ENCODE measurements around the gene ROS1. TPM values are rescaled to one million over a fixed set of nuclear protein-coding genes. Genes with fewer than 3 reads are reported as not detected.

The ROS1 gene
- total and polyA plus RNA-seq, 10 of the 15 experiments (the other 5 are each of a cell fraction or from before 2014, with no cell fraction given) = under 0.01 to 0.07 (median 0.03) TPM; not detected in 5

- TF ChIP-seq ZNF687 (IDR thresholded peaks at IDR 0.05) (no peak), SP1 (IDR thresholded peaks at IDR 0.05; ENCODE audit: low read depth, low read length) (no peak), MXI1 (IDR thresholded peaks at IDR 0.05; ENCODE audit: low read depth, low read length) (no peak), JUND (IDR thresholded peaks at IDR 0.05; ENCODE audit: low read depth, low read length) (no peak), RELA (IDR thresholded peaks at IDR 0.05; ENCODE audit: borderline replicate concordance, partially characterized antibody) (no peak), MTA3 (IDR thresholded peaks at IDR 0.05; ENCODE audit: borderline replicate concordance, low read length) (no peak), TCF3 (IDR thresholded peaks at IDR 0.05; ENCODE audit: borderline replicate concordance, insufficient read depth, low read depth, low read length) (no peak), CBX5 (IDR thresholded peaks at IDR 0.05; ENCODE audit: low read depth) (no peak), NFYA (IDR thresholded peaks at IDR 0.05; ENCODE audit: borderline replicate concordance, low read depth, low read length) (no peak)
These were observed 114.0 kb downstream of the ROS1 start (continued) for GRCh38 chr6:117311726-117312125.

GRCh38 chr6:117311310-117311709 is 114.4 kb downstream of the ROS1 start:
- CTCF ChIA-PET = no interaction called here
- no peak for ATAC-seq
- no TSS peak for BruUV-seq (replicated peaks)

More at GRCh38 chr6:117311310-117311709, 114.4 kb downstream of the ROS1 start:
- DNase-seq (ENCODE audit: low read depth, low spot score) (no peak), FAIRE-seq (no peak)
- in situ Hi-C loops (cut with MboI) (loop anchor here (10.0 kb wide), 1 partner anchor 337 kb away; no protein-coding TSS in a partner anchor), intact Hi-C loops (cut with micrococcal nuclease; ENCODE audit: unreplicated experiment) (no loop called here)
- Histone ChIP-seq H3K4me1 (ENCODE audit: control insufficient read depth, insufficient read depth, low read length) (no peaks in the 10 kb centered on the region), H3K9me3 (replicated peaks; ENCODE audit: control insufficient read depth, insufficient read depth, low read length) (no peaks in the 10 kb centered on the region), H3K36me3 (ENCODE audit: control insufficient read depth in 2 of 2, insufficient read depth in 2 of 2, low read length in 1 of 2) (no peaks in the 10 kb centered on the region), H2AFZ (ENCODE audit: control insufficient read depth, low read depth, low read length) (no peak overlapping the region), H4K20me1 (ENCODE audit: control insufficient read depth, insufficient read depth) (no peaks in the 10 kb centered on the region; the same call in 1 of the 2 replicates), H3K27ac (ENCODE audit: control insufficient read depth, insufficient read depth) (no peak overlapping the region), H3K9ac (ENCODE audit: control insufficient read depth, insufficient read depth, low read length) (no peak overlapping the region), H3K4me3 (no peak overlapping the region), H3K27me3 (replicated peaks in 1 of 2; ENCODE audit: control insufficient read depth in 2 of 2, insufficient read depth in 2 of 2, low read length in 1 of 2) (no peaks in the 10 kb centered on the region), H3K79me2 (ENCODE audit: control insufficient read depth, insufficient read depth, low read length) (no peaks in the 10 kb centered on the region), H3K4me2 (ENCODE audit: control insufficient read depth, insufficient read depth) (no peak overlapping the region)
- POLR2A ChIA-PET = no interaction called here
- WGBS (ENCODE audit: insufficient coverage, insufficient replicate concordance, low lambda C conversion rate, missing lambda C conversion rate) = 17% methylated on average over 3 of the region's 3 CpGs
- SMC1A ChIA-PET (ENCODE audit: uncharacterized antibody, unreplicated experiment) = interaction anchor here (0.9 kb wide), 1 partner anchor 10 kb away, joined by 3 read pairs; no protein-coding TSS in a partner anchor
- RAD21 ChIA-PET (ENCODE audit: unreplicated experiment) = no interaction called here
- TF ChIP-seq RUNX3 (IDR thresholded peaks at IDR 0.05; ENCODE audit: low read length) = no peak
- TF ChIP-seq ZNF274 (IDR thresholded peaks at IDR 0.05; ENCODE audit: insufficient read depth, insufficient read length) = no peak
- TF ChIP-seq ZBTB33 (IDR thresholded peaks at IDR 0.05) = no peak

Measured in GM12878 (cell line).